Kidney (tissue), 14 donors: ENCODE measurements around the gene CD244. TPM values are rescaled to one million over a fixed set of nuclear protein-coding genes. Genes with fewer than 3 reads are reported as not detected.

Source experiments
- DNase-seq, 5 donors: peaks; one replicate each; pipeline ENCODE4 v3.0.0-alpha.2; 2013 to 2020
- FAIRE-seq: peaks from 2 replicates; lab custom pipeline; 2012; peaks lifted over from hg19 to GRCh38; lab: Jason Lieb, UNC
- H3K27ac ChIP-seq, 2 donors: one replicate each; pipeline ENCODE4 v1.7.0; 2013; ENCODE audit warnings: low read depth in 2 of 2, low read length in 2 of 2, inconsistent platforms in 1 of 2
- H3K27me3 ChIP-seq: one replicate; pipeline ENCODE4 v1.7.1; 2013; ENCODE audit warnings: low read length, inconsistent platforms; ENCODE audit not compliant: control insufficient read depth, insufficient read depth
- H3K36me3 ChIP-seq, 3 donors: one replicate each; pipeline versions ENCODE4 v1.7.0 to v1.7.1; 2013; ENCODE audit warnings: low read length in 3 of 3, control low read depth in 1 of 3, inconsistent platforms in 1 of 3; ENCODE audit not compliant: insufficient read depth in 3 of 3, control insufficient read depth in 2 of 3
- H3K4me1 ChIP-seq, 3 donors: one replicate each; pipeline versions ENCODE4 v1.7.0 to v1.7.1; 2013; ENCODE audit warnings: low read length in 3 of 3, inconsistent platforms in 1 of 3, low read depth in 1 of 3; ENCODE audit not compliant: control insufficient read depth in 2 of 3, insufficient read depth in 2 of 3
- H3K4me3 ChIP-seq, 3 donors: one replicate each; pipeline versions ENCODE4 v1.7.0 to v1.8.1; 2013; ENCODE audit warnings: low read length in 3 of 3, control low read depth in 1 of 3, inconsistent platforms in 1 of 3
- H3K9ac ChIP-seq, 3 donors: one replicate each; pipeline versions ENCODE4 v1.7.0 to v1.7.1; 2013; ENCODE audit warnings: low read length in 3 of 3, control low read depth in 1 of 3, inconsistent platforms in 1 of 3
- H3K9me3 ChIP-seq, 3 donors: one replicate each; pipeline versions ENCODE4 v1.7.0 to v1.7.1; 2013; ENCODE audit warnings: low read length in 3 of 3, control low read depth in 1 of 3, inconsistent platforms in 1 of 3; ENCODE audit not compliant: control insufficient read depth in 2 of 3, insufficient read depth in 1 of 3
- CTCF ChIP-seq: IDR thresholded peaks from 3 replicates; pipeline ENCODE4 v1.5.1; 2012; ENCODE audit warnings: mild to moderate bottlenecking, moderate library complexity, borderline replicate concordance; ENCODE audit not compliant: insufficient read depth; ENCODE audit errors: extremely low read depth
- intact Hi-C: fragments of 100-400 bp; cut with DNase I; formaldehyde crosslinking; loops from one replicate; pipeline ENCODE4 v1.11.1; 2022
- polyA plus RNA-seq: library from polyadenylated mRNA; stranded (reverse); fragments of 350-450 nt; fragmentation: Illumina TruSeq; extraction: RNeasy Lipid Tissue Mini Kit (QIAGEN cat#74804); gene quantifications from one replicate; pipeline ENCODE4 v1.2.3, GENCODE V29; 2014; ENCODE audit warnings: low read depth, low replicate concordance; ENCODE audit not compliant: insufficient read depth
- total RNA-seq: library from RNA; stranded (reverse); fragmentation: NEBNext Ultra II Directional; extraction: Animal tissue kit (Norgen Biotek cat#: 25700); gene quantifications from one replicate; pipeline ENCODE4 v1.2.1, GENCODE V29; 2021
- donor health status: control.
- donor health status: control.
- donor health status: control.
- donor health status: control.
- donor health status: control.
- donor health status: DM: yes; HTN: yes; CAD: no.
- donor health status: Normal renal cell carcinoma (clear cell type).

The CD244 gene
- total and polyA plus RNA-seq, 2 donors from 2014 or later: 0.15 to 1.8 TPM

DNA sequence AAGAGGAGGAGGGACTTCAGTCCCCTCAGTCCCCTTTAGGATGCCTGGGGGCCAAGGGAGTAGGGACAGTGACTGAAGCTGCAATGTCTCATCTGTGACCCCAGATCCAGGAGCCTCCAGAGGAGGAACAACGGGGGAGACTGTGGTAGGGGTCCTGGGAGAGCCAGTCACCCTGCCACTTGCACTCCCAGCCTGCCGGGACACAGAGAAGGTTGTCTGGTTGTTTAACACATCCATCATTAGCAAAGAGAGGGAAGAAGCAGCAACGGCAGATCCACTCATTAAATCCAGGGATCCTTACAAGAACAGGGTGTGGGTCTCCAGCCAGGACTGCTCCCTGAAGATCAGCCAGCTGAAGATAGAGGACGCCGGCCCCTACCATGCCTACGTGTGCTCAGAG is 48.4 kb downstream of the CD244 start:
- intact Hi-C loops: no loop called here

GRCh38 chr1:160813215-160813614 is 49.5 kb downstream of the CD244 start:
- TF ChIP-seq CTCF: no peak
- H3K9me3 ChIP-seq: no peaks in the 10 kb centered on the region
- intact Hi-C loops: no loop called here
- no peaks in the 10 kb centered on the region for H3K4me1 ChIP-seq
- H3K27ac ChIP-seq: no peak overlapping the region
- FAIRE-seq: no peak
- no peak overlapping the region for H3K4me3 ChIP-seq
- H3K9ac ChIP-seq: no peak overlapping the region
- H3K27me3 ChIP-seq: no peaks in the 10 kb centered on the region
- DNase-seq: no peak
- H3K36me3 ChIP-seq: no peaks in the 10 kb centered on the region

More for the DNA sequence above, 48.4 kb downstream of the CD244 start:
- FAIRE-seq (no peak), DNase-seq (no peak)
- Histone ChIP-seq H3K36me3 (no peaks in the 10 kb centered on the region), H3K9me3 (no peaks in the 10 kb centered on the region), H3K27me3 (no peaks in the 10 kb centered on the region), H3K9ac (no peak overlapping the region), H3K27ac (no peak overlapping the region), H3K4me1 (no peaks in the 10 kb centered on the region), H3K4me3 (no peak overlapping the region)
- no peak for TF ChIP-seq CTCF

DNA sequence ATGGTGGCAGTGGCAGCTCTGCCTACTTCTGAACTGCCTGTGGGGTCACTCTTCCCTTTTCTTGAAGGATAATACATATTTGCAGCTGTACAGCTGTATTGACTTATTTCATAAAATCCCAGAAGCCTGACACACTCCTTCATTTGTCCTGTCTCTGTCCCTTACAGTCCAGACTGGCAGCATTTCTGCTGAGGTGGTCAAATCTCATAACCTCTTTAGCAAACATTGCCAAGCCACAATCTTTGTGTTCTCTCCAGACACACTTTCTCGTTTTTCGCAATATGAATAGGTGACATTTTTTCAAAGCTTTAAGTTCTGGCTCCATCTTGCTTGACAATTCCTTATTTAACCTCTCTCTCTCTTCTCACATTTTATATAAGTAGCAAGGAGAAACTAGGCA is 51.5 kb downstream of the CD244 start:
- Histone ChIP-seq H3K27me3 (no peaks in the 10 kb centered on the region), H3K4me3 (no peak overlapping the region), H3K9me3 (peaks cover 0 to 7% (median 0%) of the 10 kb centered on the region in 3 donors), H3K4me1 (no peaks in the 10 kb centered on the region), H3K27ac (no peak overlapping the region), H3K36me3 (no peaks in the 10 kb centered on the region), H3K9ac (no peak overlapping the region)
- no peak for TF ChIP-seq CTCF
- intact Hi-C loops: no loop called here
- FAIRE-seq (no peak), DNase-seq (no peak)

GRCh38 chr1:160810486-160810885 is 52.2 kb downstream of the CD244 start:
- Histone ChIP-seq H3K27ac (no peak overlapping the region), H3K27me3 (no peaks in the 10 kb centered on the region), H3K36me3 (no peaks in the 10 kb centered on the region), H3K9ac (no peak overlapping the region), H3K9me3 (peaks cover 0 to 8% (median 0%) of the 10 kb centered on the region in 3 donors), H3K4me1 (no peaks in the 10 kb centered on the region), H3K4me3 (no peak overlapping the region)
- intact Hi-C loops: no loop called here
- DNase-seq (no peak), FAIRE-seq (no peak)
- no peak for TF ChIP-seq CTCF
